ENCODE data around the gene PACRGL.
"Not testable (repeated sequence)": the region's sequence is repeated elsewhere in the genome, so short reads cannot be mapped to it uniquely, and the experiment has no call there.

PACRGL gene

DNA sequence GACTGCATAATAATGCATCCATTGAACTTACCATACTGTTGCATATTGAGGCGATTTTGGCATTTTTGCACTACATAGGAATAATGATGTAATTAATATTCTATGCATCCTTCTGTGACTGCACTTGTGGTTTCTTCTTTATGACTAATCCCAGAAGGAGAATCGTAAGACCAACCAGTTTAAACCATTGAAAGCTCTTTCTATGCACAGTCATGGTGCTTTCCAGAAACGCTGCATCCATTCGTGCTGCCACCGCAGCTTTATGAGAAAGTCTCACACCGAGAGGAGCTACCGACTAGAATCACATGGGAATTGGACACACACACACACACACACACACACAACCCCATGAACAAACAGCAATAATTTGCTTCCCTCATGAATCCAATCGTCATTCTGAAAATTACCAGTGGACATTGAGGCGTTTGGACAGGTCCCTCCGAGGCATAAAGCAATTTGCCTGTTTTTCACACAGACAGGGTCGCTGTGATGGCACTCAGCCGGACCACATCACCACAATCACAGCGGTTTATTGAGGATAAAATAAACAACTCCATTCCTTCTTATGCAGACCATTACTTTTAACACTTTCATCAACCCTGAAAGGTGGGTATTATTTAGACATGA, 64.2 kb downstream of the PACRGL start:
- H3K4me3 ChIP-seq (ENCODE audit: low read length) = no peak overlapping the region
- TF ChIP-seq ZNF274 (IDR thresholded peaks at IDR 0.05; ENCODE audit: low read depth, low read length) = no peak

DNA sequence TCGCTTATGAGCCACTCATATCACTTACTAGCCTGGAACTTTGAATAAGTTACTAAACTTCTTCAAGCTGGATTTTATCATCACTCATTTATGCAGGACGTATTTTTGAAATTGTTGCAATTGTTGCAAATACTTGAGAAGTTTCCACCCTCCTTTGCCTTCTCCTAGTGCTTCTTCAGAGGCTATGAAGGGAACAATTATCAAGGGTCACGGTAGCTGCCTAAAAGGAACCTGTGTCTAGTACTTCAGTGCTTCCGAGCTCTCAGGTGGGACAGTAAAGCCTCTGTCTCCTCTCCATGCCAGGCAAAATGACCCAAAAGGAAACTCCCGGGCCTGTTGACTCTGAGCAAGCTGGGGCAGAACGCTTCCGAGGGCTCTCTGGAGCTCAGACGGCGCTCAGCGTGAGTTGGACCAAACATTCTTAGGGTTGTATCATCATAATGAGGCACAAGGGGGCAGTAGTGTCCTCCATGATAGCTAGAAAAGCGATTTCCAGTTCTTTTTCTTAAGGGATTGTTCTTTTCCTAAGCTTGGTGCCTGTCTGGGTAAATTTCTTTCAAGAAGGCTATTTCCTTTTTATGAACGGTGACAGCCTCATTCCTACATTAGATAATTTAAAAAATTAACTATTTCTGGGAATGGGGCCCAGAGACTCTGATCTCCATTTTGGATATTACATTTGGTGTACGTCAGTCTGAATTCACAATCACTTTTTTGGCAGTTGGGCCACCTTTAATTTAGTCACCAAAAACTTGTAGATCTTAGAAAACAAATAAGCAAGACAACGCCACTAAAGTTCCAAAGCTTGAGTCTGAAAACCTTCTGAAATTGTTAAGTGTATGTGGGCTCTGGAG, 73.1 kb downstream of the PACRGL start:
- no peak for TF ChIP-seq ZNF274 (IDR thresholded peaks at IDR 0.05; ENCODE audit: low read depth, low read length)
- no peak overlapping the region for H3K4me3 ChIP-seq (ENCODE audit: low read length)

- TF ChIP-seq ZNF274 (IDR thresholded peaks at IDR 0.05; ENCODE audit: low read depth, low read length) = no peak
- no peak overlapping the region for H3K4me3 ChIP-seq (ENCODE audit: low read length)
These were observed 78.6 kb downstream of the PACRGL start for GRCh38 chr4:20778896-20779295.

- not testable (repeated sequence) for H3K4me3 ChIP-seq (ENCODE audit: low read length)
These were observed 82.9 kb downstream of the PACRGL start for GRCh38 chr4:20783134-20783533.

DNA sequence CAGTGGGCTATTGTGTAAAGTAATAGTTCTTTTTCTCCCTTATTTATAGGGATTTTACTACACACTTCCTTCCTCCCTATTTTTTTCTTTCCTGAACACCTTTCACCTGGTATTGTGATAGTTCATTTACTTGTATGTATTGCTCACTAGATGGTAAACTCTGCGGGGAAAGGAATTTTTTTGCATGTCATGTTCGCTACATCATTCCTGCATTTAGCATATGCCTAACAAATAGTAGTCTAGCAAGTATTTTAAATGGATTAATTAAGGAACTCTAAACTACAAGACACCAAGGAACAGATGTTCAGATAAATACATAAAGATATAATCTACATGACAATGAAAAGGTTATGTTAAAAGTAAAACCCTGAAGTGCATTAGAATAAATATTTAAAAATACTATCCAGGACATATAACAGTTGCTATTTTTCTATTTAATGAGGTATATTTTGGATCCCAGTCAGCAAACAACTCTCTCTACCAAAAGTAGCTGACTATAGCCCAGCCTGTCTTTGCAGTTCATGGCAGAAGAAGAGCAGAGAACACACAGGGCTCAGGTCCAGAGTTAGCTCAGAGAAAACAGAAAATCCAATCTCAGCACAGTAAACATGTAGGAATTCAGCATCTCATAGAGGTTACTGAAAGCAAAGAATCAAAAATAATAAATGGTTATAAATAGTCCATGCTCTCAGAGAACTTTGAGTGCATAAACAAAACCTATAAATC, 87.8 kb downstream of the PACRGL start:
- H3K4me3 ChIP-seq (ENCODE audit: low read length) = no peak overlapping the region
- TF ChIP-seq ZNF274 (IDR thresholded peaks at IDR 0.05; ENCODE audit: low read depth, low read length) = no peak
